ENCODE measurements around the gene CDK6.
"Not testable (repeated sequence)": the region's sequence is repeated elsewhere in the genome, so short reads cannot be mapped to it uniquely, and the experiment has no call there.

CDK6 gene

DNA sequence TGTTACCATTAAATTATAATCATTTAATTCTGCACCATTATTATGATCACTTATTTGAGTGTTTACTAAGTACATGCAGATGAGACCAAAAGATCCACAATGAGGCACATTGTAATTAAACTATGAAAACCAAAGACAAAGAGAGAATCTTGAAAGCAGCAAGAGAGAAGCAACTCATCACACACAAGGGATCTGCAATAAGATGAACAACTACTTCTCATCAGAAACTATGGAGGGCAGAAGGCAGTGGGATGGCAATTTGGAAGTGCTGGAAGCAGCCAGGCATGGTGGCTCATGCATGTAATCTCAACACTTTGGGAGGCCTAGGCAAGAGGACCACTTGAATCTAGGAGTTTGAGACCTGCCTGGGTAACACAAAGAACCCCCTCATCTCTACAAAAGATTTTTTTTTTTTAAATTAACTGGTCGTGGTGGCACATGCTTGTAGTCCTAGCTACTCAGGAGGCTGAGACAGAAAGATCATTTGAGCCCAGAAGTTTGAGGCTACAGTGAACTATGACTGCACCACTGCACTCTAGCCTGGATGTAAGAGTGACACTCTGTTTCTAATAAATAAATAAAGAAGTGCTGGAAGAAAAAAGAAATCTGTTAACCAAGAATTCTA lies 47.7 kb downstream of the CDK6 start:
- no peak for DNase-seq

DNA sequence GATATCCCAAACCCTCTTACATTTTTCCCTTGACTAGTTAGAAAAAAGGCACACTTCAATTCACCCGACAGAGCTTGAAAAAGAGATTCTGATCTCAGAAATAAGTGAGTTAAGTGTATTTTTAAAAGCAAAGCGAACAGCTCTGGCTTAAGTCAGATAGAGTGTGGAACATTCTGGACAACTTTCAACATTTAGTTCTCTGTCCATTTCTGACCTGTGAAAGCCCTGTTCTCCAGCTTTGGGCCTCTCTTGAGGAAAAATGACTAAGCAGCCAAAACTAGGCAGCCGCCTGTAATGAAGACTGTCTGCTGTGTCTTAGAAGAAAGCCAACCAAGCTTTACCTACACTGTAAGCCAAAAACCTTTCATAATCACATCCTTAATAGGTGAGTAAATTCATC lies 50.5 kb downstream of the CDK6 start:
- DNase-seq = no peak

DNA sequence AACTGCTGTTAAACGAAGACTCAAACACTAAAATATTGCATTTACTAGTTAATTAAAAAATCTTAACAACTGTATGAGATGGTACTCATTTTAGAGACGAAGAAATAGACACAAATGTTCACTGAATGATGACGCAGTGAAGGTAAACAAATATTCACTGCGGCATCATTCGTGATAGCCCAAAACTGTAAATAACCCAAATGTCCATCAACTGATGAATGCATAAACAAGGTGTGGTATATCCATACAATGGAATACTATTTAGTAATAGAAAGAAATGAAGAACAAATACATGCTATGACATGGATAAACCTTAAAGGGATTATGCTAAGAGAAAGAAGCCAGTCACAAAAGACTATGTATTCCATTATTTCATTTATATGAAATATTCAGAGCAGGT lies 51.4 kb downstream of the CDK6 start:
- DNase-seq = no peak

DNA sequence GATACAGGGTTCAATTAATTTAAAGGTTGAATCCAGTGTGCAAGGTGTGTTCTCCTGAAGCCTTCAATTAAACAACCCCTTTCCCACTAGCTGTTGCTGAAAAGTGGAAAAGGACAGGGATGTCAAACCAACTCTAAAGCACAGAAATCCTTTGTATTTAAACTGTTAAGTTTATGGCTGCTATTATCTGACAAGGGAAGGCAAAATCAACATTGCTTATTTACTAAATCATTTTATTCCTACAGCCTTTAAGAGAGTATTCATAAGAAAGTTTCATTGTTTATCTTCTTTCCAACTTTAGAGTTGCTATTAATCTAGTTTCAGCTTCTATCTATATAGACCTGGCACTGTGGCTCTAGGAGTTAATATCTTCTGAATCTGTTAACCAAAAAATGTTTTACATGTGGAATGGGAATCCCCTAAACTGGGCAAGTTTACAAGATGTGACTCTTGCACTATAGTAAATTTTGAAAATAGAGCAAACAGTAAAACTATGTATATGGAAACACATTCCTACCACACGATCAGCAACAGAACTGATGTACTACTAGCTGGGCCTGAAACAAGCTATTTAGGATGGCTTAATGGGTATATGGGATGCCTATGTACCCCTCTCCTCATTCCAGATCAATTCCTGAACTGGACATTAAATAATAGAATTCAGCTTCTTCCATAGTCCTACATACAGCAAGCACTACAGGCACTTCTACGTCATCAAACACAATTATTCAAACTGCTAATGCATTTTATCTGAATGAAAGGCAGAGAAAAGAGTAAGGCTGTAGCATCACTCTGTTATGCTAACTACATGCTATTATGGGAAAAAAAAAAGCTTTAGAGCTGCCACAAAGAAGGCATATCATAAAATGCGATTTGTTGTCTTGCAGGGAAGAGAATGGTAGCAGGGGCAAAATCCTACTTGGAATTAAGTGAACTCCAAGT lies 52.8 kb downstream of the CDK6 start:
- DNase-seq = no peak

DNA sequence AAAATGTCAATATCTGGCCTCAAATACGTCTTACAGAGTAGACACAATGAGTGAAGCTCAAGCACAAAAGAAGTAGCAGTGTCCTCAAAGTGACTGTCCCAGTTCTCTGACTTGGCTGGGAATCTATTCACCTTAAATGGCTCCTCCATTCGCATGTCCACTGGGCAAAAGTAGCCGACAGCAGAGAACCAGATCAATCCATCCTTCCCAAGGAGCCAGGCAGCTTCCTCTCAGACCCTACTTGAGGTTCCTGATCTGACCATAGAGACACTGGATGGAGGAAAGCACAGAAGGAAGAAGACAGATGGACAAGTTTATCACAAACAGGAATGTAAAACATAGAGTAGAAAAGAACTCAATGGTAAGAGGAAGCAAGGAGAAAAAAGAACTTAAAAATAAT lies 53.5 kb downstream of the CDK6 start:
- no peak for DNase-seq

DNA sequence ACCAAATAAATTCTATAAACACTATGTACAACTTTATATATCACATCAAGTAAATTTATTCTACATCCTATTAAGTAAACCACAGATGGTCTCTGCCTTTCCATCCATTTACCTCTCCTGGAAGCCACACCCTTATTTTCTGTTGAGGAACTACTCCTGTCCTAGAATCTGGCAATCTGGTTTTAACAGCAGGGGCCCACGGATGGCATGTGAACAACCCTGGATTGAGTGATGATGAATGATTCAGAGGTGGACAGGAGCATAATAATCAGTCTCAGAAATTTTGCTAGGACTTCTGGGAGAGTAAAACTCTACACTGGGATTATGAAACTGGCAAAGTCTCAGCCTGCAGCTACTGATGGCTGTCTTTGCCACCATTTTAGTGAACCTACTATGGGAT lies 54.1 kb downstream of the CDK6 start:
- no peak for DNase-seq

DNA sequence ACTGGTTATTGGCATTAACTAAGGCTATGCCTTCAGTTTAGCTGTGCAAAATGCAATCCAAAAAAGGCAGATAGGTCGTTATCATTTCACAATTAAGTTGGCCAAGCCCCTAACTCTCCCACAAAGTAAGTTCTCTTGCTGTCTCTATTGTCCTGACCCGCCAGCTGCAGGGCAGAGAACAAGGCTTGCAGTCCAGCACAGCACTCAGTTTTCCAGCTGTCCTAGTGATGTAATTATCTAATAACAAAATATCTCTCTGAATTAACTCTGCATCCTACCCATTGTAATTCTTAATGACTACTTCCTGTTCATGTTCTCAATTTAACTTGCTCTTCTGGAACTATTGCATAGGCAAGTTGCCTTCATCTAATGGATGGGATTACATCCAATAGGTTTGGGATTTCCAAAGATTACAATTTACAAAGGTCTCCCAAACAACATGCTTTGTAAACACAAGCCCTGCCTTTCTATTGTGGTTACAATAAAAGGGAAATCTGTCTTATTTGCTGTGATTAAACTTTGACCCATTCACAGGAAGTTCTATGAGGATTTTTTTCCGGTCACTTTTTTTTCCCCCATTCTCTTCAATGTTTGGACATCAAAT lies 55.2 kb downstream of the CDK6 start:
- no peak for DNase-seq

DNA sequence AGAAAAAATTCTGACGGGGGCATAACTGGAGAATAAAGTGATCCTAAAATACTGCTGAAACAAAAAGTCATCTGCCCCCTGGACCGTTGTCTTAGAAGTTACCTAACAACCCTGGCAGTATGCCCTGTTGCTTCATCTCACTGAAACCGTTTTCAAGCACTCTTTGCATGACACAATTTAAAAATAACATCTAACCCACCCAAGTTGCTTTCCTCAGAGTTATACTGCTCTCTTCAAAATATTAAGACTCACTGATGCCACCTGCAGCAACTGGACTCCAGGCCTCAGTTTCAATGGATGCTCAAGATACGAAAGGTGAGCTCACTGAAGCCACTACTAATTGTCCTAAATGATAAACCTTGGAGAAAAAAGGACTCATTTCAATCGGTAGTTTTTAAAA lies 57.4 kb downstream of the CDK6 start:
- DNase-seq = no peak

DNA sequence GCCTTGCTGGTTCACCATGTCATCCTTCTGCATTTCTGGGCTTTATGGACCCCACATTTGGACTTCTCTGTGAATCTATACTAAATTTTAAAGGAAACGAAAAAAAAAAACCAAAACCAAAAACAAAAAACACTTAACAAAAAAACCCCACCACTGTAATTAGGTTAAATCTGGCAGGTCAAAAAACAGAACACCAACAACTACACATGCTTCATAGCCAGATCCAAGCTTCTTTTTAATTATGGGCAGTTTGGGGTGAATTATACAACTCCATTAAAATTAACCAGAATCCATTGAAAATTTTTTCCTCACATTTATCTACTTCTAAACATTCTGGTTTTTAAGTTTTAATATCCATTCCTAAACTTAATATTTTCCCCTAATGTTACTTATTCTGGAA lies 58.4 kb downstream of the CDK6 start:
- no peak for DNase-seq

DNA sequence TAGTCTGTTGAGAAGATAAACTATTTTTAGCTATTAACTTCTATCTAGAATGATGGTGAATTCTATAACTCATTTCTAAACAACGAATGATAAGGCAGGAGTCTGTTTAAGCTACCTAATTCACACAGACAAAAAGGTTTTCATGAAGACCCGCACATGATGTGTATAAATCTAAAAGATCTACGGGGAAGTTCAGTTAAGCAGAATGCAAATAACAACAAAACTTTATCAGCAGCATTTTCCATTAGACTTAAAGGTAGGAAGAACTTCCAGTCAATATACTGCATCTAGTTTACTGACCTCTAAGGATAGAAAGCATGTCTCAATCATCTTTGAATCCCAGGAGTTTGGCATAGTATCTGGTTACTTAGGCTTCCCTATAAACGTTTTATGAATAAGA lies 62.6 kb downstream of the CDK6 start:
- DNase-seq = no peak

DNA sequence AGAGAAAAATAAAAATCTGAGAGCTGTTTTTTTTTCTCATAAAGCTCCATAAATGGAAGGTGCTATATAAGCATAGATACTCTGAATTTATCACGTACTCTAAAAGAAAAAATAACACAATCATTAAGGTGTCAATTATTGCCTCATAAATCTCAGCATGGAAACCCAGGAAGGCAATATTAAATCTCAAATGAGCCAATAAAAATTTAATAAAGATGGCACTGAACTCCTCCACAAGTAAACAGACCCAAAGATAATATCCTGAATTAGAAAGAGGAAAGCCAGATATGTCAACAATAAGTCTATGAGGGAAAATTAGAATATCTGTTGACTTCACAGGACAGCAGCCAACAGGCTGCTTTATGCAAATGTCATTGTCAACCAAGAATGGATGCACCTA lies 66.5 kb downstream of the CDK6 start:
- DNase-seq = no peak

DNA sequence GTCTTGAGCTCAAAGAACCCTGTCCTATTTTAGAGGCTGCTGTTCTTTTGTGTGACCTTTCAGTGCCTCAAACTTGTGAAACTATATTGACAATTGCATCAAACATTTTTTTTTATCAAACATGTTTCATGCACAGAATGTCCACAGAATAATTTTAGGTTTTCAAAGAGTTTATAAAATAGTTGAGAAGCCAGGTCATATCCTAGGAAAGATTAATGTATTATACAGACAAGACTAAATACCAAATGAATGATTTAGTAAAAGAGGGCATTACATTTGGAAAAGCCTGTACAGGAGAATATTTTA lies 67.0 kb downstream of the CDK6 start:
- DNase-seq = no peak

DNA sequence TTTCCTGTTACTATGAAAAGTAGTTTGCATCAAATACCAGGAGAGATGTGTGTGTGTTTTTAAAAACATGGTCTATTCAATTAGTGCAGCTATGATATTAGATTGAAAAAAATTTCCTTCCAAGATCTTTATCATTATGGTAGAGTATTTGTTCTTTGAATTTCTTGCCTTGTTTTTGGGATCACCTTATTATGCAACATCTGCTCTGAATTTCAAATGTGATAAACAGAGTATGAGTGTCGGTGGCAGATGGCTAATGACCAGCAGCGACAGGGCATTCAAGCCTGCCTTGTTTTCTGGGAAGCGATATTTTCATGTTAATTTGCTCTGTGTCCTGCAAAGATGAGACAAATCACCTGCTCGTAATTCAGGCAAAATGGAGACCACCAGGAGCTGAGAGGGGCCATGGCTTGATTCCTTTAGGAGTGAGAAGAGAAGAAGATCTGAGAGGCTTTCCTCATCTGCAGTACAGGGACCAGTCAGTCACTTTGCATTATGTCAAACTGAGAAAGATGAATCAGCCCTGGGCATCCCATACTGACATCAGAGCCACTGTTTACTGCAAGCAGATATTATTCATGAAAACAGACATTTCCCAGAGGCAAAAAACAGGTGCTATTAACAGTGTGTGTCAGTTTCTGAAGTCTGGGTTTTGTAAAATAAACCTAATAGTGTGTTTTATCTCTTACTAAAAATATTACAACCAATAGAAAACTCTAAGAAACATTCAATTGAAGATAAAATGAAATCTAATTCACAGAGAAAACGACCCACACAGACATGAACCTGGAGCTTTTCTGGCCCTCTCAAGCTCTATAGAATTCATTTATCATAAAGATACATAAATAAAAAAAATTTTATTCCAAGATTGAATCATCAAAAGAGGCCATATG lies 67.6 kb downstream of the CDK6 start:
- DNase-seq = no peak

DNA sequence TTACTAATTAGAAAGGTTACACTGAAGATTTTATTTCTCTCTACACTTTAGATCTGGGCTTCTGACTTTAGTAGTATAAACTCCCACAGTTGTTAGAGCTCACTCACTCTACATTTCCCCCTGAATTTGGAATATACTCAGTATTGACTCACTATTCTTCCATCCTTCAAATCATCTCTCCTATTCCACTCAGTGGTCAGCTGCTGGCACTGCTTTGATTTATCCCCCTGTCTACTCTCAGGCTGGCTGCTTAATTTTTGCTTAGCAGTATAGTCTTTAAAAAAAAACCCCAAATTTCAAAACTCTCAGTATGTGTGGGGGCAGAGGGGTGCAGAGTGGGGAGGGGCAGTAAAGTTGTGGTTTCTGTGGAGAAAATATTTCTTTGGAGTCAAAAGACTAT lies 68.9 kb downstream of the CDK6 start:
- DNase-seq = no peak

DNA sequence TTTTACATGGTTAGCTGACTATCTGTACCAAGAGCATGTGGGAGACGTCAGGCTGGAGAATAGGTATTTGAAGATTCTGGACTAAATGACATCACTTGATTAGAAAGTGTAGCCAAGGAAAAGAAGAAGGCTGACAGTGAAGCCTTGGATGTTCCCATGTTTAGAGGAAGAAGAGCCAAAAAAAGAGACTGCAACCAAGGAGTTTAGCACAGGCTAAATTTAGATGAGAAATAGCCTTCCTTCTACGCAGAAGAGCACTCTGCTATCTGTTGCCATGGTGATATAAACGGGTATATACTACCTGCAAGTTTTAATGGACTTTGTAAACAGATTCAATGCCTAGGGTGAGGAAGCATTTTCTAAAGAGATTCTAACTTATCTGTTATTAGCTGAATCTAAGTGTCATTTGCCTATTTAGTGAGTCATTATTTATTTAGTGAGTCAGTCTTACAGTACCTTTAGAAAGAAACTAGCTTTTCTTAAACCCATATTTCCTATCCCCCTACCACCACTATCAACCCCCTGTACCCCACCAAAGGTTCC lies 69.8 kb downstream of the CDK6 start:
- no peak for DNase-seq

DNA sequence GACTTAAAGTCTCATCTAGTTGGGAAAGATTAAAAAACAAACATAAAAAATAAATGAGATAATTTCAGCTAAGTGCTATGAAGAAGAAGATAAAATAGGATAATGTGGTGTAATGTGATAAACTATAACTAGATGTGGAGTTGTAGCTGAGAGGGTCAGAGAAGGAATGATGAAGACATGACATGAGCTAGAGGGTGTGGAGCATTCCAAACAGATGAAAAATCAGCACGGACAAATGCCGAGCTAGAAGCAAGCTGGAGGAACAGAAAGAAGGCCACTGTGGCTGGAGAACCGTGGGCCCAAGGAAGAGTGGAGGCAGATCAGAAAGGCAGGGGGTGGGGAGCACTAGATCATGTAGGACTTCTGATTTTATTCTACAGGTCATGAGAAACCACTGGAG lies 70.6 kb downstream of the CDK6 start:
- no peak for DNase-seq

DNA sequence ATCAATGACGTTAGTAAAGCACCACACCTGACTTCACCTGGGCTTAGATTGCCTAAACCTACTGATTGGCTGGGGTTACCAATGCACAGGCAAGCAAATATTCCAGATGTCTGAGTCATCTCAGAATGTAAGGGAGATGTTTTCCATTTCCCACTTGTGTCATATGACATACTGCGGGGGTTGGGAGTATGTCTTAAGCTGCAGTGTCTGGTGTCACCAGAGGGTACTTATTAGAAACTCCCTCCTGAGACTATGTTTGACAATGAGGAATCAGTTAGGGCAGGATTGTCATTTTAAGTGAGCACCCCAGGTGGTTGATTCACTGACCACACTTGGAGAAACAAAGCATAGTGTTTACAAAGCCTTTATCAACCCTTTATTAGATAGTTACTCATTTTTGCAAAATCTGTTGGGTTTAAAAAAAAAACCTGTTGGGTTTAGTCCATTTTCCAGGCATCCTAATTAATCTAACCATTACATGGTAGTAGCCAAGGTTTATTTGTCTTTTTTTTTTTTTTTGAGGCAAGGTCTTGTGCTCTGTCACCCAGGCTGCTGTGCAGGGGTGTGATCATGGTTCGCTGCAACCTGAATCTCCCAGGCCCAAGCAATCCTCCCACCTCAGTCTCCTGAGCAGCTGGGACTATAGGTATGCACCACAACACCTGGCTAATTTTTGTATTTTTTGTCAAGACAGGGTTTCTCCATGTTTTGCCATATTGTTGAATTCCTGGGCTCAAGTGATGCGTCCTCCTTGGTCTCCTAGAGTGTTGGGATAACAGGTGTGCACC lies 72.5 kb downstream of the CDK6 start:
- DNase-seq = no peak

DNA sequence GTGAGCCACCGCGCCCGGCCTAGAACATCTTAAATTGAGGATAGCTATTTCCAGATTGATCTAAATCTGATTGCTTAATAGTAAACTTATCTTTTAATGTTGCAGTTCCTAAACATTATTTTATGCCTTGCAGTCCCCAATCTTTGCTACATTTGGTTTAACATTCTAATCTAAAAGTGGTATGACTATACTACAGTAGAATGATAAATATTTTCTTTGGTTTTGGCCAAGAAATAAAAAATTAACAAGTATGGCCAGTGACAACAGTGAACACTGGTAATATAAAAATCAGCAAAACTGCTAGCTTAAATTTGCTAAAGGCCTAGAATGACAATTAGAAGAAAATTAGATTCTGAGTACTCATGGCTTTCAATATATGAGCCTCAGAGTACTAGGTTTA lies 73.5 kb downstream of the CDK6 start:
- DNase-seq = no peak

DNA sequence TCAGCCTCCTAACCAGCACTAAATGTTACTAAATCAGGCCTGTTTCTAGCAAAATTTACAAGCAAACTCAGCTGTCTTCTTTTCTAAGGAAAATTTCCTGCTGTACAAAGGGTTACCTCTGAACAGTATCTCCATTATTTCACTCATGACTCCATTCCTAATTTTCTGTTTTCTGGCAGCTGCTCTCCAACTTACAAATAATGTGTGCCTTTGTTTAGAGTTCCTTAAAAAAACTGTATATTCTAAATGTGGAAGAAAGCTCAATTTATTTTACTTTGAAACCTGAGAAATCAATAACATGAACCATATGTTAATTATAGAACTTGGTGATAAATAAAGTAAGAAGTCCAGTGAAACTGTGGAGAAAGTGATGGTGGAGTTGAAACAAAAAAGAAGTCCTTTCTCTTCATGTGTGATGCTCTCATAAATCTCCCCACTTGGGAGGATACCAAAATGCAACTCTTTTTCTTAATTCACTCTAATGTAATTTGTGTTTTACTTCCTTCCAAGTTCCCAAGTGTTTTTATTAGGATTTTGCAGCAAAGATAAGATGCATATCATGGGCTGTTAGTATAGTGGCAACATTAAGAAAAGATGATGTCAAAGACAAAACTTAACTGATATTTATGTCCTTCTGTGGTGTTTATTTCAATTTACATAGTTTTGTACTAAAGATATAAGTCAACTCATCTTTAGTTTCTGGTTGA lies 74.8 kb downstream of the CDK6 start:
- DNase-seq = no peak

DNA sequence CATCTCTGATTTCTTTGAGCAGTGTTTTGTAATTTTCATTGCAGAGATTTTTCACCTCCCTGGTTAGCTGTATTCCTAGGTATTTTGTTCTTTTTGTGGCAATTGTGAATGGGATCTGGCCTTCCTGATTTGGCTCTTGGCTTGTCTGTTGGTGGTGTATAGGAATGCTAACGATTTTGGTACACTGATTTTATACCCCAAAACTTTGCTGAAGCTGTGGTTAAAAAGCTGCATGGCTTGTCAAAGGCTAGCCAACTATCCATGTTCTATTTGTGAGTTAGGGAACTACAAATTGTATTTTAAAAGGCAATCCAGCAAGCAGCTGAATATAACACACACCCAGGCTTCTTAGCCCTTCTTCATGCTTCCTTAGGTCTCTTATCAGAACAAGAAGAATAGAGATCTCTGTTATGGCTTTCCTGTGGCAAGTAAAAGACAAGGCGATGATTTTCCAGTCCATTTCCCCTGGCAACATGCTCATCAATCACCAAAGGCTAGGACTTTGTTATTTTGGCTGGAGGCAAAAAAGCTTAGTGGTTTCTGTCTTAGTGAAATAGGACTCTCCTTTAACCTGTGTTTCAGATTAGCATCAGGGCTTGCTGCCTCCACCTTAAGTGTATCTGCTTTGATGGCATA lies 77.5 kb downstream of the CDK6 start:
- no peak for DNase-seq

DNA sequence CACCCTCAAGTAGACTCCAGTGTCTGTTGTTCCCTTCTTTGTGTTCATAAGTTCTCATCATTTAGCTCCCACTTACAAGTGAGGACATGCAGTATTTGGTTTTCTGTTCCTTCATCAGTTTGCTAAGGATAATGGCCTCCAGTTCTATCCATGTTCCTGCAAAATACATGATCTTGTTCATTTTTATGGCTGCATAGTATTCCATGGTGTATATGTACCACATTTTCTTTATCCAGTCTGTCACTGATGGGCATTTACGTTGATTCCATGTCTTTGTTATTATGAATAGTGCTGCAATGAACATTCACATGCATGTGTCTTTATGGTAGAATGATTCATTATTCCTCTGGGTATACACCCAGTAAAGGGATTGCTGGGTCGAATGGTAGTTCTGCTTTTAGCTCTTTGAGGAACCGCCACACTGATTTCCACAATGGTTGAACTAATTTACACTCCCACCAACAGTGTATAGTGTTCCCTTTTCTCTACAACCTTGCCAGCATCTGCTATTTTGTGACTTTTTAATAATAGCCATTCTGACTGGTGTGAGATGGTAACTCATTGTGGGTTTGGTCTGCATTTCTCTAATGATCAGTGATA lies 79.0 kb downstream of the CDK6 start:
- DNase-seq = not testable (repeated sequence)

Measured in activated naive CD4-positive, alpha-beta T cell (primary cell).